H9 (cell line): ENCODE measurements around the gene SYF2. TPM values are rescaled to one million over a fixed set of nuclear protein-coding genes. Genes with fewer than 3 reads are reported as not detected.

ENCODE experiments used
- DNase-seq: peaks from one replicate; pipeline ENCODE4 v3.0.0-alpha.2; 2017
- H2AFZ ChIP-seq: one replicate; pipeline ENCODE4 v1.6.1; 2013; ENCODE audit warnings: mild to moderate bottlenecking, low read length, control low read depth, moderate library complexity
- H2AK5ac ChIP-seq: 2 replicates; pipeline ENCODE4 v1.6.1; 2013; ENCODE audit warnings: low read length, control low read depth, mixed read lengths; ENCODE audit not compliant: insufficient read length
- H2BK120ac ChIP-seq: one replicate; pipeline ENCODE4 v1.6.1; 2013; ENCODE audit warnings: low read depth, mild to moderate bottlenecking, low read length, control low read depth, inconsistent platforms; ENCODE audit not compliant: poor library complexity, severe bottlenecking
- H2BK12ac ChIP-seq: 2 replicates; pipeline ENCODE4 v1.6.1; 2013; ENCODE audit warnings: low read length, control low read depth, mixed read lengths, low read depth; ENCODE audit not compliant: insufficient read length
- H2BK15ac ChIP-seq: 2 replicates; pipeline ENCODE4 v1.6.1; 2013; ENCODE audit warnings: low read depth, low read length, control low read depth
- H2BK20ac ChIP-seq: one replicate; pipeline ENCODE4 v1.6.1; 2013; ENCODE audit warnings: low read depth, mild to moderate bottlenecking, low read length, control low read depth, inconsistent platforms; ENCODE audit not compliant: poor library complexity, severe bottlenecking
- H2BK5ac ChIP-seq: 2 replicates; pipeline ENCODE4 v1.6.1; 2013; ENCODE audit warnings: low read length, control low read depth, mixed read lengths; ENCODE audit not compliant: insufficient read length
- H3K14ac ChIP-seq: 2 replicates; pipeline ENCODE4 v1.6.1; 2013; ENCODE audit warnings: low read length, control low read depth; ENCODE audit not compliant: insufficient read depth
- H3K18ac ChIP-seq: 2 replicates; pipeline ENCODE4 v1.6.1; 2013; ENCODE audit warnings: low read depth, mild to moderate bottlenecking, mixed read lengths, low read length, control low read depth; ENCODE audit not compliant: insufficient read length
- H3K23ac ChIP-seq: 2 replicates; pipeline ENCODE4 v1.6.1; 2013; ENCODE audit warnings: low read length, control low read depth, mixed read lengths, low read depth; ENCODE audit not compliant: insufficient read length
- H3K23me2 ChIP-seq: 2 replicates; pipeline ENCODE4 v1.6.1; 2013; ENCODE audit warnings: low read depth, mild to moderate bottlenecking, mixed read lengths, low read length, control low read depth; ENCODE audit not compliant: insufficient read length, poor library complexity, severe bottlenecking
- H3K27ac ChIP-seq: 2 replicates; pipeline ENCODE4 v1.5.1; 2013; ENCODE audit warnings: low read length, control low read depth, mixed read lengths, low read depth; ENCODE audit not compliant: insufficient read length
- H3K27me3 ChIP-seq: 2 replicates; pipeline ENCODE4 v1.6.1; 2013; ENCODE audit warnings: low read length, control low read depth, inconsistent platforms; ENCODE audit not compliant: insufficient read depth
- H3K4ac ChIP-seq: 2 replicates; pipeline ENCODE4 v1.6.1; 2013; ENCODE audit warnings: low read depth, mild to moderate bottlenecking, control low read depth, inconsistent platforms, low read length, moderate library complexity
- H3K4me1 ChIP-seq: 2 replicates; pipeline ENCODE4 v1.6.1; 2013; ENCODE audit warnings: low read length, control low read depth, inconsistent platforms; ENCODE audit not compliant: insufficient read depth
- H3K4me2 ChIP-seq: 2 replicates; pipeline ENCODE4 v1.6.1; 2013; ENCODE audit warnings: low read length, control low read depth, mixed read lengths; ENCODE audit not compliant: insufficient read length, insufficient read depth
- H3K56ac ChIP-seq: 2 replicates; pipeline ENCODE4 v1.6.1; 2013; ENCODE audit warnings: low read depth, mild to moderate bottlenecking, mixed read lengths, low read length, control low read depth; ENCODE audit not compliant: insufficient read length
- H3K79me1 ChIP-seq: 2 replicates; pipeline ENCODE4 v1.6.1; 2013; ENCODE audit warnings: low read depth, mild to moderate bottlenecking, moderate library complexity, low read length, control low read depth, inconsistent platforms; ENCODE audit not compliant: insufficient read depth, poor library complexity, severe bottlenecking
- H3K79me2 ChIP-seq: 2 replicates; pipeline ENCODE4 v1.6.1; 2013; ENCODE audit warnings: low read length, control low read depth, inconsistent platforms; ENCODE audit not compliant: insufficient read depth
- H3K9ac ChIP-seq: 2 replicates; pipeline ENCODE4 v1.6.1; 2013; ENCODE audit warnings: low read length, control low read depth, mixed read lengths; ENCODE audit not compliant: insufficient read length; ENCODE audit errors: extremely low read depth
- H3K9me3 ChIP-seq: one replicate; pipeline ENCODE4 v1.6.1; 2013; ENCODE audit warnings: low read depth, low read length, inconsistent platforms; ENCODE audit not compliant: control insufficient read depth
- H3T11ph ChIP-seq: one replicate; pipeline ENCODE4 v1.6.1; 2013; ENCODE audit warnings: mild to moderate bottlenecking, low read length, control low read depth, inconsistent platforms
- H4K20me1 ChIP-seq: one replicate; pipeline ENCODE4 v1.6.1; 2013; ENCODE audit not compliant: control insufficient read depth, insufficient read length, insufficient read depth
- H4K5ac ChIP-seq: 2 replicates; pipeline ENCODE4 v1.6.1; 2013; ENCODE audit warnings: low read depth, mild to moderate bottlenecking, mixed read lengths, low read length, control low read depth; ENCODE audit not compliant: insufficient read length
- H4K8ac ChIP-seq: replicated peaks from 2 replicates; pipeline ENCODE4 v1.6.1; 2013; ENCODE audit warnings: low read length, control low read depth, mixed read lengths, low read depth; ENCODE audit not compliant: insufficient read length
- H4K91ac ChIP-seq: 2 replicates; pipeline ENCODE4 v1.6.1; 2013; ENCODE audit warnings: low read depth, mild to moderate bottlenecking, moderate library complexity, mixed read lengths, low read length, control low read depth; ENCODE audit not compliant: insufficient read length
- H3K27ac Mint-ChIP-seq, 3 experiments: 2 replicates in 2 of 3; 3 replicates in 1 of 3; pipeline ENCODE4 v1.8.0; 2020 to 2021; ENCODE audit warnings: mixed read lengths in 3 of 3, mild to moderate bottlenecking in 1 of 3, moderate library complexity in 1 of 3
- H3K27me3 Mint-ChIP-seq: 2 replicates; pipeline ENCODE4 v1.8.0; 2021; ENCODE audit warnings: low read depth, mild to moderate bottlenecking, moderate library complexity, mixed read lengths
- H3K36me3 Mint-ChIP-seq, 3 experiments: 2 replicates in 2 of 3; 3 replicates in 1 of 3; pipeline ENCODE4 v1.8.0; 2020 to 2021; ENCODE audit warnings: low read depth in 3 of 3, mixed read lengths in 3 of 3; ENCODE audit not compliant: insufficient read depth in 1 of 3
- H3K4me1 Mint-ChIP-seq, 2 experiments: 2 replicates each; pipeline ENCODE4 v1.8.0; 2020; ENCODE audit warnings: mixed read lengths in 2 of 2
- H3K4me3 Mint-ChIP-seq, 2 experiments: 2 replicates in 1 of 2; 3 replicates in 1 of 2; pipeline ENCODE4 v1.8.0; 2020 to 2021; ENCODE audit warnings: mild to moderate bottlenecking in 2 of 2, mixed read lengths in 2 of 2, moderate library complexity in 1 of 2
- H3K9me3 Mint-ChIP-seq, 2 experiments: 2 replicates in 1 of 2; 3 replicates in 1 of 2; pipeline ENCODE4 v1.8.0; 2020; ENCODE audit warnings: mild to moderate bottlenecking in 2 of 2, mixed read lengths in 2 of 2, moderate library complexity in 1 of 2
- WGBS: extraction: QIAGEN DNeasy Blood & Tissue Kit; methylation state at CpG from one replicate; pipeline ENCODE4 v1.1.7; 2013; ENCODE audit warnings: missing lambda C conversion rate, low lambda C conversion rate, mixed read lengths; ENCODE audit not compliant: insufficient read length; ENCODE audit errors: extremely low coverage; 5-methylcytosine and 5-hydroxymethylcytosine counted together
- total RNA-seq: library from RNA; stranded (reverse); gene quantifications from 2 replicates; pipeline ENCODE4 v1.2.1, GENCODE V29; 2021
- TF ChIP-seq, protein P1 (sequence below): fragments of 200-600 bp; sonication (generic); conservative IDR thresholded peaks from 3 replicates; pipeline ENCODE4 v1.8.0; 2021; ENCODE audit warnings: antibody characterized with exemption, mild to moderate bottlenecking

Gene SYF2
- total RNA-seq, 1 experiment from 2014 or later: 36.5 TPM

DNA sequence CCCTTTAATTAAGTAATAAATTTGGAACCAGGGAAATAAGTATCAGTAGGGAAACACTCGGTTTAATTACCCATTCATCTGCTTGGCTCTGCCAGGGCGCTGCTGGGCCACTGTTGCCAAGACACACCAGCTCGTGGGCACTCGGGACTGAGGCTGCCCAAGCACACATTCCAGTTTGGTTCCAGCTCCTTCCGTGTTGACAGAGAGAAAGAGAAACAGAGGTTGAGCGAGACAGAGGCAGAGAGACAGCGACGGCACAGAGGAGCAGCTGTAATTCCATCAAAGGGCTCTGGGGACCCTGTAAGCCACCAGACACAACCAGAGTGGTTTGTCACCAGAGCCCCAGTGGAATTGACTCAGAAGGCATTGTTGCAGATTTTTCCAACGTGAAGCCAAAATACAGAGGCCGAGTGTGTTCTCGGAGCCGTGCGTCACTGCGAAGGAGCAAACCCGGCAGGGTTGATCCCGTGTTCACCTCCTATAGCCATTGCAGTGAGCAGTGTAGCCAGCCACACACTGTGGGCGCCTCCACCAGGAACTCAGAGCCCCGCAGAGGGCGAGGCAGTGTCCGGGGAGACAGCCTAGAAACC, 33.5 kb downstream of the SYF2 start:
- Histone ChIP-seq H4K8ac (no peak overlapping the region), H3K79me2 (no peaks in the 10 kb centered on the region), H4K20me1 (no peaks in the 10 kb centered on the region), H3K23me2 (no peaks in the 10 kb centered on the region), H3K23ac (no peak overlapping the region), H2BK120ac (no peak overlapping the region), H3K27ac (no peak overlapping the region), H3K9me3 (no peaks in the 10 kb centered on the region), H3K79me1 (no peaks in the 10 kb centered on the region), H3K27me3 (no peaks in the 10 kb centered on the region), H2AK5ac (no peak overlapping the region), H3K14ac (no peak overlapping the region), H2BK15ac (no peak overlapping the region), H3T11ph (no peak overlapping the region), H3K56ac (no peak overlapping the region), H2BK5ac (no peak overlapping the region), H2AFZ (no peak overlapping the region), H3K4me1 (no peaks in the 10 kb centered on the region), H3K18ac (no peak overlapping the region), H4K91ac (no peak overlapping the region), H2BK20ac (no peak overlapping the region), H3K4ac (no peak overlapping the region), H2BK12ac (no peak overlapping the region), H3K9ac (no peak overlapping the region), H3K4me2 (no peak overlapping the region), H4K5ac (no peak overlapping the region)
- Mint-ChIP-seq H3K27me3 (no peaks in the 10 kb centered on the region; the same call in 1 of the 2 replicates), H3K36me3 (no peaks in the 10 kb centered on the region), H3K9me3 (no peaks in the 10 kb centered on the region; a peak in 1 of 5 replicates), H3K27ac (no peak overlapping the region; a peak in 1 of 7 replicates), H3K4me1 (peaks cover 13 to 25% of the 10 kb centered on the region in 2 experiments), H3K4me3 (no peak overlapping the region)
- TF ChIP-seq, protein P1, sequence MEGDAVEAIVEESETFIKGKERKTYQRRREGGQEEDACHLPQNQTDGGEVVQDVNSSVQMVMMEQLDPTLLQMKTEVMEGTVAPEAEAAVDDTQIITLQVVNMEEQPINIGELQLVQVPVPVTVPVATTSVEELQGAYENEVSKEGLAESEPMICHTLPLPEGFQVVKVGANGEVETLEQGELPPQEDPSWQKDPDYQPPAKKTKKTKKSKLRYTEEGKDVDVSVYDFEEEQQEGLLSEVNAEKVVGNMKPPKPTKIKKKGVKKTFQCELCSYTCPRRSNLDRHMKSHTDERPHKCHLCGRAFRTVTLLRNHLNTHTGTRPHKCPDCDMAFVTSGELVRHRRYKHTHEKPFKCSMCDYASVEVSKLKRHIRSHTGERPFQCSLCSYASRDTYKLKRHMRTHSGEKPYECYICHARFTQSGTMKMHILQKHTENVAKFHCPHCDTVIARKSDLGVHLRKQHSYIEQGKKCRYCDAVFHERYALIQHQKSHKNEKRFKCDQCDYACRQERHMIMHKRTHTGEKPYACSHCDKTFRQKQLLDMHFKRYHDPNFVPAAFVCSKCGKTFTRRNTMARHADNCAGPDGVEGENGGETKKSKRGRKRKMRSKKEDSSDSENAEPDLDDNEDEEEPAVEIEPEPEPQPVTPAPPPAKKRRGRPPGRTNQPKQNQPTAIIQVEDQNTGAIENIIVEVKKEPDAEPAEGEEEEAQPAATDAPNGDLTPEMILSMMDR: peak; percentile 33
- no CpG with 5 or more reads among the region's 20 CpGs for WGBS
- DNase-seq: no peak
